Astrocyte (in vitro differentiated cells and primary cell): ENCODE results near the gene CAMK1D. TPM values are rescaled to one million over a fixed set of nuclear protein-coding genes. Genes with fewer than 3 reads are reported as not detected.
A peak's percentile ranks its signal among the peaks of the same experiment; 100 is the strongest.

Source experiments
- DNase-seq: peaks from one replicate; pipeline ENCODE4 v3.0.0-alpha.2; 2010; ENCODE audit warnings: low read depth
- FAIRE-seq: peaks from 2 replicates; lab custom pipeline; 2011; peaks lifted over from hg19 to GRCh38; lab: Jason Lieb, UNC
- H2AFZ ChIP-seq: 2 replicates; pipeline ENCODE4 v1.6.0; 2012; ENCODE audit warnings: low read depth, low read length, inconsistent platforms
- H3K27ac ChIP-seq: 2 replicates; pipeline ENCODE4 v1.5.1; 2011; ENCODE audit warnings: low read depth, low read length, inconsistent platforms
- H3K27me3 ChIP-seq: 2 replicates; pipeline ENCODE4 v1.6.0; 2011; ENCODE audit warnings: low read length, inconsistent platforms; ENCODE audit not compliant: insufficient read depth
- H3K36me3 ChIP-seq: 2 replicates; pipeline ENCODE4 v1.5.1; 2011; ENCODE audit warnings: low read length, inconsistent platforms; ENCODE audit not compliant: insufficient read depth
- H3K4me1 ChIP-seq: 2 replicates; pipeline ENCODE4 v1.5.1; 2011; ENCODE audit warnings: low read length, inconsistent platforms; ENCODE audit not compliant: insufficient read depth
- H3K4me2 ChIP-seq: 2 replicates; pipeline ENCODE4 v1.6.0; 2012; ENCODE audit warnings: low read length, inconsistent platforms
- H3K4me3 ChIP-seq: 2 replicates; pipeline ENCODE4 v1.5.1; 2011; ENCODE audit warnings: low read depth, mild to moderate bottlenecking, low read length, inconsistent platforms; ENCODE audit not compliant: insufficient read depth
- H3K79me2 ChIP-seq: 2 replicates; pipeline ENCODE4 v1.6.0; 2012; ENCODE audit warnings: mild to moderate bottlenecking, low read length, inconsistent platforms; ENCODE audit not compliant: insufficient read depth
- H3K9ac ChIP-seq: 2 replicates; pipeline ENCODE4 v1.6.0; 2012; ENCODE audit warnings: mild to moderate bottlenecking, low read length, inconsistent platforms
- H3K9me3 ChIP-seq: 2 replicates; pipeline ENCODE4 v1.5.1; 2012; ENCODE audit warnings: low read depth, mild to moderate bottlenecking, low read length, inconsistent platforms; ENCODE audit not compliant: insufficient read depth
- H4K20me1 ChIP-seq: 2 replicates; pipeline ENCODE4 v1.6.0; 2012; ENCODE audit warnings: low read length, inconsistent platforms; ENCODE audit not compliant: insufficient read depth
- H3K27ac Mint-ChIP-seq: one replicate; pipeline ENCODE4 v1.8.0; 2021; ENCODE audit warnings: mild to moderate bottlenecking, mixed read lengths; ENCODE audit not compliant: unreplicated experiment
- H3K27me3 Mint-ChIP-seq: one replicate; pipeline ENCODE4 v1.8.0; 2021; ENCODE audit warnings: low read depth, mixed read lengths; ENCODE audit not compliant: unreplicated experiment
- H3K36me3 Mint-ChIP-seq: one replicate; pipeline ENCODE4 v1.8.0; 2021; ENCODE audit warnings: low read depth, mixed read lengths; ENCODE audit not compliant: unreplicated experiment
- H3K4me1 Mint-ChIP-seq: one replicate; pipeline ENCODE4 v1.8.0; 2021; ENCODE audit warnings: low read depth, mixed read lengths; ENCODE audit not compliant: unreplicated experiment
- H3K4me3 Mint-ChIP-seq: one replicate; pipeline ENCODE4 v1.8.0; 2021; ENCODE audit warnings: mild to moderate bottlenecking, moderate library complexity, mixed read lengths; ENCODE audit not compliant: unreplicated experiment
- H3K9me3 Mint-ChIP-seq: one replicate; pipeline ENCODE4 v1.8.0; 2021; ENCODE audit warnings: mild to moderate bottlenecking, mixed read lengths; ENCODE audit not compliant: unreplicated experiment
- EZH2 ChIP-seq: IDR thresholded peaks from 2 replicates; pipeline ENCODE4 v1.6.1; 2012; ENCODE audit warnings: mild to moderate bottlenecking, low read length, inconsistent platforms; ENCODE audit not compliant: insufficient read depth
- total RNA-seq: library from RNA; stranded (reverse); gene quantifications from 2 replicates; pipeline ENCODE4 v1.2.1, GENCODE V29; 2021
- TF ChIP-seq, protein P1 (sequence below): IDR thresholded peaks from 2 replicates; pipeline ENCODE4 v1.5.1; 2011; ENCODE audit warnings: low read depth, mild to moderate bottlenecking, inconsistent platforms, low read length, moderate library complexity; ENCODE audit not compliant: insufficient read depth

CAMK1D gene
- total RNA-seq, 1 donor from 2014 or later: 23.6 TPM

GRCh38 chr10:12799144-12799543 lies 449.8 kb downstream of the CAMK1D start:
- no peak overlapping the region for H3K4me2 ChIP-seq
- H3K9me3 ChIP-seq: no peaks in the 10 kb centered on the region
- no peaks in the 10 kb centered on the region for H3K36me3 ChIP-seq
- H3K36me3 Mint-ChIP-seq: peaks cover 20% of the 10 kb centered on the region
- H3K9ac ChIP-seq: no peak overlapping the region
- H2AFZ ChIP-seq: no peak overlapping the region
- H3K4me1 Mint-ChIP-seq: peaks cover 8% of the 10 kb centered on the region
- H3K4me1 ChIP-seq: no peaks in the 10 kb centered on the region
- no peak overlapping the region for H3K27ac Mint-ChIP-seq
- H3K27me3 Mint-ChIP-seq: no peaks in the 10 kb centered on the region
- FAIRE-seq (no peak), DNase-seq (no peak)
- H3K79me2 ChIP-seq: no peaks in the 10 kb centered on the region
- no peaks in the 10 kb centered on the region for H4K20me1 ChIP-seq
- H3K9me3 Mint-ChIP-seq: peaks cover under 1% of the 10 kb centered on the region
- H3K27me3 ChIP-seq: no peaks in the 10 kb centered on the region
- H3K4me3 Mint-ChIP-seq: no peak overlapping the region
- H3K27ac ChIP-seq: no peak overlapping the region
- TF ChIP-seq, protein P1, sequence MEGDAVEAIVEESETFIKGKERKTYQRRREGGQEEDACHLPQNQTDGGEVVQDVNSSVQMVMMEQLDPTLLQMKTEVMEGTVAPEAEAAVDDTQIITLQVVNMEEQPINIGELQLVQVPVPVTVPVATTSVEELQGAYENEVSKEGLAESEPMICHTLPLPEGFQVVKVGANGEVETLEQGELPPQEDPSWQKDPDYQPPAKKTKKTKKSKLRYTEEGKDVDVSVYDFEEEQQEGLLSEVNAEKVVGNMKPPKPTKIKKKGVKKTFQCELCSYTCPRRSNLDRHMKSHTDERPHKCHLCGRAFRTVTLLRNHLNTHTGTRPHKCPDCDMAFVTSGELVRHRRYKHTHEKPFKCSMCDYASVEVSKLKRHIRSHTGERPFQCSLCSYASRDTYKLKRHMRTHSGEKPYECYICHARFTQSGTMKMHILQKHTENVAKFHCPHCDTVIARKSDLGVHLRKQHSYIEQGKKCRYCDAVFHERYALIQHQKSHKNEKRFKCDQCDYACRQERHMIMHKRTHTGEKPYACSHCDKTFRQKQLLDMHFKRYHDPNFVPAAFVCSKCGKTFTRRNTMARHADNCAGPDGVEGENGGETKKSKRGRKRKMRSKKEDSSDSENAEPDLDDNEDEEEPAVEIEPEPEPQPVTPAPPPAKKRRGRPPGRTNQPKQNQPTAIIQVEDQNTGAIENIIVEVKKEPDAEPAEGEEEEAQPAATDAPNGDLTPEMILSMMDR: no peak
- no peak for TF ChIP-seq EZH2
- H3K4me3 ChIP-seq: no peak overlapping the region

- FAIRE-seq: no peak
Observed at GRCh38 chr10:12799714-12800113, 450.4 kb downstream of the CAMK1D start.

DNA sequence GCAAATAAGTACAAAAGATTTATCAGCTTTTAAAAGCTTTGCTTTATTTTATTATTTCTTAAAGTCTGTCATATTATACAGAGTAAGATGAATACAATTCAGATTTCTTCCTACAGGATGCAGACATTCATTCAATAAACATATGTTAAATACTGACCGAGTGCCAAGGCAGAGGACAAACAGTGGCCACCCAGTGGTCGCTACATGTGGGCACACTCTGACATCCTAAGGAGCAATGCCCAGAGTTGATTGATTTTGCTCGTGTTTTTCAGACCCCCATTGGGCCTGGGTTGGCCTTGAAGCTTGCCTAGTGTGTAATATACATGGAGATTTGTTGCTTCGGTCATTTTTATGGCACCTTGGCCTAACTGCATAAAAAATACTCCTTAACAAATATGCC lies 451.0 kb downstream of the CAMK1D start:
- Mint-ChIP-seq H3K9me3 (no peaks in the 10 kb centered on the region), H3K4me1 (peaks cover 8% of the 10 kb centered on the region), H3K27ac (no peak overlapping the region), H3K27me3 (no peaks in the 10 kb centered on the region), H3K36me3 (peaks cover 16% of the 10 kb centered on the region), H3K4me3 (no peak overlapping the region)
- no peak overlapping the region for H3K27ac ChIP-seq
- no peak for FAIRE-seq
- DNase-seq: no peak
- H2AFZ ChIP-seq: no peak overlapping the region
- H3K4me1 ChIP-seq: no peaks in the 10 kb centered on the region
- no peaks in the 10 kb centered on the region for H4K20me1 ChIP-seq
- no peak overlapping the region for H3K9ac ChIP-seq
- TF ChIP-seq, protein P1: peak; percentile 14
- TF ChIP-seq EZH2: no peak
- H3K4me2 ChIP-seq: no peak overlapping the region
- no peaks in the 10 kb centered on the region for H3K36me3 ChIP-seq
- no peaks in the 10 kb centered on the region for H3K27me3 ChIP-seq
- H3K4me3 ChIP-seq: no peak overlapping the region
- H3K9me3 ChIP-seq: no peaks in the 10 kb centered on the region
- H3K79me2 ChIP-seq: no peaks in the 10 kb centered on the region

More at GRCh38 chr10:12799714-12800113, 450.4 kb downstream of the CAMK1D start:
- Mint-ChIP-seq H3K36me3 (peaks cover 19% of the 10 kb centered on the region), H3K9me3 (no peaks in the 10 kb centered on the region), H3K4me1 (peaks cover 8% of the 10 kb centered on the region), H3K27ac (no peak overlapping the region), H3K4me3 (no peak overlapping the region), H3K27me3 (no peaks in the 10 kb centered on the region)
- H3K9me3 ChIP-seq: no peaks in the 10 kb centered on the region
- H3K4me2 ChIP-seq: no peak overlapping the region
- no peak overlapping the region for H2AFZ ChIP-seq
- H3K27ac ChIP-seq: no peak overlapping the region
- no peak overlapping the region for H3K4me3 ChIP-seq
- TF ChIP-seq, protein P1: no peak
- no peak for TF ChIP-seq EZH2
- H3K9ac ChIP-seq: no peak overlapping the region
- H3K36me3 ChIP-seq: no peaks in the 10 kb centered on the region
- no peaks in the 10 kb centered on the region for H3K4me1 ChIP-seq
- no peak for DNase-seq
- H3K27me3 ChIP-seq: no peaks in the 10 kb centered on the region
- H4K20me1 ChIP-seq: no peaks in the 10 kb centered on the region
- no peaks in the 10 kb centered on the region for H3K79me2 ChIP-seq
